Measurements from ENCODE around the gene EBPL.
A peak's percentile ranks its signal among the peaks of the same experiment; 100 is the strongest.

EBPL gene

GRCh38 chr13:49670828-49671227 lies 20.5 kb downstream of the EBPL start:
- no peak for DNase-seq

DNA sequence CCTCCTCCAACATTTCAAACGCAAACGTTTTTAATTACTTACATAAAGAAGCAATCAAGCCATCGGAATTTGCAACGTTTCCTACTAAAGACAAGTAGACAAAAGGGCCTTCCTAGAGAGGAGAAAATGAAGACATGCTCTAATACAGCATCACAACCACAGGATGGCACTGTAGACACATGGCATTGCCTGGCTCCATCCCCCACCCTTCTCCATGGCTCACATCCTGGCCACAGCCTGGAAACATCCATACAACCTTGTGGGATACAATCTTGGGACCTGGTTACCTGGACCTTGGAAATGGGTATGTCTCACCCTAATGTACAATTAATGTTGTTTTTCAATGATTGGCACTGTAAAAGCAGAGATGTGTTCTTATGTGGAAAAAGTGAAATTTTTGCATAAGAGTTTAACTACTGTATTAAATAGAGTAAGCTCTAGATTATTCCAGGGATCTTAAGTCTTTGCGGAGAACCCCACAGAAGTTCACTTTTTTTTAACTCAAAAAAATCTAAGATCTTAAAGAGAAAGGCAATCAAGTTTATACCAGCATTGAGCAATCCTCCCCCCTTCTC lies 21.5 kb downstream of the EBPL start:
- DNase-seq, result peak; percentile 15

DNA sequence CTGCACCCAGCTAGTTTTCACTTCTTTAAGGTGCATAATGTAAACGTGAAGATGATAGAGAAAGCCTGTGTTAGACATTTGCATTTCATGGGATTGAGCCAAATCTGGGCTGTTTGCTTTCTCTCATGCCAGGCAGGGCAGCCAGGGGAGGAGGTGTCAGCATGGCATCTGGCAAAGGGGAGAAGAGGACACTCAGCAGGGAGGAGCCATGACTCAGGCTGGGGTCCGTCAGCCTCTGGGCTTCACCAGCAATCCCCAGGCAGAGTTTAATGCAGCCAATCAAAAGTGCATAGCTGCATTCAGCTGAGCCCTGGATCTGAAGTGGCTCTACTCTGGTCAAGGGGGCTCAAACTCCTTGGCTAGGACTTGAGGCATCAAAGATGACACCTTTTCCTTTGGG lies 23.5 kb downstream of the EBPL start:
- no peak for DNase-seq

- no peak for DNase-seq
Observed at GRCh38 chr13:49664606-49665005, 26.7 kb downstream of the EBPL start.

DNA sequence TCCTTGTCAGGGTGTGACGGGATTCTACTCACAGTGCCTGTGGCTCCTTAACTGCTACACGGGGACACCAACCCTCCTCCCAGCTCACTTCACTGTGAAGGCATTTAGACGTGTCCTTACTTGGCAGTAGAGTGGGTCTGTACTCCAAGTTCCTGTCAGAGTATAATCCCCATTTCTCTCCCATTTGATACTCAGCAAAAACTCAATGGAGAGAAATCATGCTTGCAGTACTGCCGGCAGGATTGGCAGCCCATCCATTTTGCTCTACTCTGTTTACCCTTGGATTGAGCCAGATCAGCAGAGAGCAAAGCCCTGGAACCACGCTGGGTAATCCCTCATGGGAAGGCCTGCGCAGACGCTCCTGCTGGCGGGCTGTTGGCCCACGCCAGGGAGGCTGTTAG lies 34.0 kb downstream of the EBPL start:
- no peak for DNase-seq

- DNase-seq, result no peak
Observed at GRCh38 chr13:49655906-49656305, 35.4 kb downstream of the EBPL start.

DNA sequence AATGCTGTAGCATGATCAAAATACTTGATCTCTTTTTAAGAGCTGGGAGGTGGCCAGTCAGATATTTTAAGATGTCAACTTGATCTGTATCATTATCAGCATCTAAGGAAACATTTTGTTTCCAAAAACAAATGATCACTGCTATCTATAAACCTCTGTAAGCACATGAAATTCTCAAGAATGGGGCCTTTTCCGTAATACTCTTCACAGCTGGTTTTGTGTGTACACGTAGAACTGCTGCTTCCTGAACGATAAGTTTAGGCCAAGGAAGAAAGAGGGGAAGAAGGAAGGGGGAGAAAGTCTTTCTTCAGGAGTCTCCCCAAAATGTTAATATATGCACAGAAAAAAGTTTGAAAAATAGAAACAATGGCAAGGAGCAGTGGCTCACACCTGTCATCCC lies 37.3 kb downstream of the EBPL start:
- DNase-seq, result no peak

DNA sequence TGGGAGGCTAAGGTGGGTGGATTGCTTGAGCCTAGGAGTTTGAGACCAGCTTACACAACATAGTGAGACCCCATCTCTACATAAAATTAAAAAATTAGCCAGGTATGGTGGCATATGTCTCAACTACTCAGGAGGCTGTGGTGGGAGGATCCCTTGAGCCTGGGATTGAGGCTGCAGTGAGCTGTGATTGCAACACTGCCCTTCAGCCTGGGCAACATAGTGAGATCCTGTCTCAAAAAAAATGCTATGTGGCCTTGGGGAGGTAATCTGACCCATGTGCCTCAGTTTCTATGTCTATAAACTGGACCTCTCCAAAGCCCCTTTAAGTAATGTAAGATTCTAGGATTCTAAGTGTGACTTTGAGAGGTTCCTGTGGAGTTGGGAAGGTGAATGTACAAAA lies 37.8 kb downstream of the EBPL start:
- no peak for DNase-seq

DNA sequence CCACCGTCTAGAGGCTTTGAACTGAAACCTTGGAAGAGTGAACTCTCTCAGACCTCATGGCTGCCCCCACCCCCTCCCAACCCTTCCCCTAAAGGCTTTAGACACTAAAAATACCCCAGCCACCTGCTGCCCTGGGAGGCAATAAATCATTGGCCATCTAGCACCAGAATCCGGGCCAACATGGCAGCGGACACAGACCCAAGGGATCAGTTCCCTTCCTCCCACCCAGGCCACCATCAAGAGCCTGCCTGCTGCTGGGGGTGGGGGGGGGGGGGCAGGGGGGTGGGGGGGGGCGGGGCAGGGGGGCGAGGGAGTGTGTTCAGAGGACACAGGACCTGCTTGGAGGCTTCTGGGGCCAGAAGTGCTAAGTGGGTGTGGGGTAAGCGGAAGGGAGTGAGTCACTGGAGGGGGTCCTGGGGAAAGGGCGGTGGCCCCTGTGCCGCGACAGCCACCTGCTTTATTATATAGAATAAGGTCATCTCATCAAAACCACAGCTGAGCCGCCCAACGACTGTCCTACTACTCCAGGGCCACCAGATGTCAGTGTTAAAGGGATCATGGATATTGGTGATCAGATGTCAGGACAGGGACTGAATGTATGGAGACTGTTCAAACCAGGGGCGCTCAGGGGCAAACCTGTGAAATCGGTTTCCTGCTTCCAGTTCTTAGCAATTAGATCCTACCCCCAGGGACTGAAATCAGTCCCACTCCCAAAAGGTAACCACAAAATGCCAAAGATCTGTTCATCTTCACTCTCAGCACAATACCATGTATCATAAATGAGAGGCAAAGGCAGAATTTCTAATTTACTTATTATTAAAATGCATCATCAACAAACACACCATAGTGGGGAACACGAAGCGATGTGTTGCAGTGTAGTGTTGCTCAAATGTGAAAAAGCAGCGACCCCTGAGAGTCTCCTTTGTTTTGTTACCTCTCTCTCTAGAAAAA lies 38.7 kb downstream of the EBPL start:
- DNase-seq, result peak; percentile 37

DNA sequence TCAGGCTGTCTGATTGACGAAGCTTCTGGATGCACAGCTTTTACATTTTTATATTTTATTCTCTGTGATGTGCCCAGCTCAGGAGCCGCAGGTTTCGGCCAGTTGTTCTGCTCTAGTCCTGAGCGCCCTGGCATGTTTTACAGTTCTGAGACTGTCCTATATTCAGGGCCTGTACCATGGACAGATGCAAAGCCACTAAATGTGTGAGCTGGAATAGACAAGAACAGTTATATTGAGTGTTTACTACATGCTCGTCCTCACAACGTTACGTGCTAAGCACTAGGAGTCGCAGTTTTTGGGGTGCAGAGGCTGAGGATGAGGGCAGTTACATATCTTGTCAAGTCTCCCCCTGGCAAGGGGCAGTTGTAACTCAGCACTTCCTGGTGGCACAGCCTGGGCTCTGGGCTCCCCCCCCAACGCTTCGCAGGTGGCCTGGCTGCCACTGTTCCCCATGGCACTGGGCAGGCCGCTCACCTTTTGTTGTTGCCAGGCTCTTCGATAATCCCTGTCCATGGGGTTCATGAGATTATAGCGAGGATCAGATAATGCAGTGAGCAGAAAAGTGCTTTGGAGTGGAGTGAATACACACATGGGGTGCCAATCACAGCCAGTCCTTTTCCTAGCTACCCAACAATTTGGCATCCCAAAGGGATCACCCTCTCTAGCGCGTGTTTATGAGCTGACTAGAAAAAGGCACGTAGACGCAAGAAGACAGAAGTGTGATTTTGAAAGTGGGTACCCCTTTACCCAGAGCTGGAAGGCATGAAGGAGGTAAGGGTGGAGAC lies 39.5 kb downstream of the EBPL start:
- no peak for DNase-seq

DNA sequence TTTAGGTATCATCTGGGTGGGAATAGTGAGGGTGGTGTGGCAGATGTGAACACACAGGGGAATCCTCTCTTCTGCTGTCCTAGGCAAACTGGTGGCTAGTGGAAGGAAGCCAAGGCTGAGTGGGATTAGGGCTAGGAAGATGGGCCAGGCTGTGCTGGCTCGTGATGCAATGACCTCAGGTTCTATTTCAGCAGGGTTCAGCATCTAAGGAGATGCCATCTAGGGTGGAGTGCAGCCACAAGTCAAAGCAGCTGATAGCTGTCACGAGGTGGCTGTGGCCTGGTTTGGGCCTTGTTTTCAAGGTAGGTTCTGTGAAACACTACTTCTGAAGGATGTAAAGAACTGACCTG lies 41.3 kb downstream of the EBPL start:
- DNase-seq, result no peak

DNA sequence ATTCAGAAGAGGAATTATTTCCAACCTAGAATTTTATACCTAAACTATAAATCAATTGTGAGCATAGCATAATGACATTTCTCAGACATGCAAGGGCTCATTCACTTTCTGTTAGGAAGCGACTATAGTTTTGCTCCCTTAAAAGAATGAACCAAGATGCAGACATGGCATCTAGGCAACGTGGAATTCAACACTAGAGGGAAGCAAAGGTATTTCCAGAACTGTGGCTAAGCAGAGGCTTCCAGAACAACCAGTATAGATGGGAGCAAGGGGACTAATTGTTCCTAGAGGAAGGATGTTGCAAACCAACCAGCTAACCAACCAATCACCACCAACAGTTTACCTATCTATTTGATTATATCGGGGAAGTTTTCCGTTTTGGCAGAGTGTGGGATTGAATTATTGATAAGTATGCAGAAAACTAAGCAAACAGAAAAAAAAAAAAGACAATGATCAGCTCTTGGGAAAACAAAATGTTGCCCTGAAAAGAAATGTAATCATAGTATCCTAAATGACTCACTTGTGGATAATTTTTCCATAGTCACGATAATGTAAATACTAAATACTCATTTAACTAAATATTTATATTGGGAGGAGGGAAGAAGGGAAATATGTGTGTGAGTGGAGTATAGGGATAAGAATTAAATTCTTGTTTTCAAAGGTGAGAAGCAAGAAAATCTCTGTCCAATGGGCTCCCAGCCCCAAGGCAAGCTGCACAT lies 41.9 kb downstream of the EBPL start:
- no peak for DNase-seq

GRCh38 chr13:49646688-49647087 lies 44.6 kb downstream of the EBPL start:
- no peak for DNase-seq

GRCh38 chr13:49645451-49645850 lies 45.8 kb downstream of the EBPL start:
- no peak for DNase-seq

GRCh38 chr13:49643035-49643646 lies 48.1 kb downstream of the EBPL start:
- DNase-seq, result no peak

DNA sequence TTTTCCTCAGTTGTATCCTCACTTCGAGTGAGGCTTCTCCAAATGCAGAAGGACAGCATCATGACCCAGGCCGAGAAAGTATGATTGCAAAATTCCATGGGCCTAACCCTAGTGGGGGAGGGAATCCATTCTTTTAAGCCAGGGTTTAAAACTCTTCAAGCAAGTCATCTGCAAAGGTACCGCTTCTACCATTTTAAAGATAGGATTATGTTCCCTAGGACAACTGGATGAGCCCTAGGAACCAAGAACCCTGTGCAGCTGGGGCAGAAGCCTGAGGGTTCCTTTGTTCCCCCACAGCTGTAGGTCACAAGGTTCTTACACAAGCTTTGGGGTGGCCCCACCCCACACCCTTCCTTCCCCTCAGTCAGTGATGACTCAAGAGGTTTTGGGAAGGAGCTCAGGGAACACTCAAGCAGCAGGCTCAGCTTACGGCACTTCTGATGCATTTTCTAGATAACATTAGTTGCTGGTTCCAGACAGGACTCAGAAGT lies 49.4 kb downstream of the EBPL start:
- no peak for DNase-seq

GRCh38 chr13:49638744-49639072 lies 52.6 kb downstream of the EBPL start:
- DNase-seq, result no peak

GRCh38 chr13:49638030-49638743 lies 53.1 kb downstream of the EBPL start:
- DNase-seq, result no peak

GRCh38 chr13:49636705-49637104 lies 54.6 kb downstream of the EBPL start:
- DNase-seq, result no peak

GRCh38 chr13:49635599-49636433 lies 55.5 kb downstream of the EBPL start:
- DNase-seq, result no peak

- DNase-seq, result no peak
Observed at GRCh38 chr13:49633710-49634109, 57.6 kb downstream of the EBPL start.

All from NCI-H187 treated with DMSO at 0.1 percent for 48 hours (cell line).